ENCODE measurements around the gene SPRR2A.

GRCh38 chr1:153024413-153024812, 32.9 kb downstream of the SPRR2A start:
- TF ChIP-seq CTCF (IDR thresholded peaks at IDR 0.05; ENCODE audit: low read depth, low read length) (no peak), EZH2phosphoT487 (IDR thresholded peaks at IDR 0.05; ENCODE audit: low read depth) (no peak)

Data from OCI-LY3 (cell line).